DND-41 (cell line): ENCODE results near the gene SLC9A4.

Experiments used
- ATAC-seq: fragments of 200-7000 bp; cut with Tn5 transposase; 3 replicates; pipeline ENCODE4 v1.9.1; 2021; ENCODE audit warnings: low read depth; ENCODE audit not compliant: insufficient read depth
- DNase-seq: peaks from one replicate; pipeline ENCODE4 v3.0.0-alpha.2; 2020
- H2AFZ ChIP-seq: 2 replicates; pipeline ENCODE4 v1.6.0; 2012; ENCODE audit warnings: low read depth, low read length
- H3K27ac ChIP-seq: 2 replicates; pipeline ENCODE4 v1.5.1; 2012; ENCODE audit warnings: low read length, inconsistent platforms
- H3K27me3 ChIP-seq: fragments of 200-600 bp; sonication (generic); 2 replicates; pipeline ENCODE4 v1.6.0; 2012; ENCODE audit warnings: low read length, mild to moderate bottlenecking, inconsistent platforms; ENCODE audit not compliant: insufficient read depth, poor library complexity
- H3K36me3 ChIP-seq: 2 replicates; pipeline ENCODE4 v1.5.1; 2012; ENCODE audit warnings: low read length, inconsistent platforms; ENCODE audit not compliant: insufficient read depth
- H3K4me1 ChIP-seq: 2 replicates; pipeline ENCODE4 v1.5.1; 2012; ENCODE audit warnings: mild to moderate bottlenecking, low read length; ENCODE audit not compliant: insufficient read depth
- H3K4me2 ChIP-seq: 2 replicates; pipeline ENCODE4 v1.6.0; 2012; ENCODE audit warnings: mild to moderate bottlenecking, moderate library complexity, low read length, inconsistent platforms; ENCODE audit not compliant: insufficient read depth
- H3K4me3 ChIP-seq, 2 experiments: fragments of 200-600 bp in 1 of 2; shearing (Covaris generic) in 1 of 2; 2 replicates each; pipeline ENCODE4 v1.5.1; 2012 to 2016; ENCODE audit warnings: inconsistent platforms in 2 of 2, low read length in 2 of 2, mild to moderate bottlenecking in 2 of 2, low read depth in 1 of 2, moderate library complexity in 1 of 2
- H3K79me2 ChIP-seq: 2 replicates; pipeline ENCODE4 v1.6.0; 2012; ENCODE audit warnings: low read length, inconsistent platforms; ENCODE audit not compliant: insufficient read depth
- H3K9ac ChIP-seq: 2 replicates; pipeline ENCODE4 v1.6.0; 2012; ENCODE audit warnings: low read depth, mild to moderate bottlenecking, inconsistent platforms, low read length, moderate library complexity
- H3K9me3 ChIP-seq: 2 replicates; pipeline ENCODE4 v1.5.1; 2012; ENCODE audit warnings: low read length, moderate library complexity, mild to moderate bottlenecking, inconsistent platforms; ENCODE audit not compliant: insufficient read depth, severe bottlenecking
- H4K20me1 ChIP-seq: 2 replicates; pipeline ENCODE4 v1.6.0; 2012; ENCODE audit warnings: low read length; ENCODE audit not compliant: insufficient read depth
- EZH2 ChIP-seq: IDR thresholded peaks from 3 replicates; pipeline ENCODE4 v1.6.1; 2012; ENCODE audit warnings: borderline replicate concordance, low read depth, mild to moderate bottlenecking, moderate library complexity, low read length, inconsistent platforms; ENCODE audit not compliant: severe bottlenecking
- TF ChIP-seq, protein P1 (sequence below): IDR thresholded peaks from 2 replicates; pipeline ENCODE4 v1.5.1; 2012; ENCODE audit warnings: borderline replicate concordance, low read length, moderate library complexity, mild to moderate bottlenecking; ENCODE audit not compliant: poor library complexity, severe bottlenecking; ENCODE audit errors: extremely low read depth

SLC9A4 gene

DNA sequence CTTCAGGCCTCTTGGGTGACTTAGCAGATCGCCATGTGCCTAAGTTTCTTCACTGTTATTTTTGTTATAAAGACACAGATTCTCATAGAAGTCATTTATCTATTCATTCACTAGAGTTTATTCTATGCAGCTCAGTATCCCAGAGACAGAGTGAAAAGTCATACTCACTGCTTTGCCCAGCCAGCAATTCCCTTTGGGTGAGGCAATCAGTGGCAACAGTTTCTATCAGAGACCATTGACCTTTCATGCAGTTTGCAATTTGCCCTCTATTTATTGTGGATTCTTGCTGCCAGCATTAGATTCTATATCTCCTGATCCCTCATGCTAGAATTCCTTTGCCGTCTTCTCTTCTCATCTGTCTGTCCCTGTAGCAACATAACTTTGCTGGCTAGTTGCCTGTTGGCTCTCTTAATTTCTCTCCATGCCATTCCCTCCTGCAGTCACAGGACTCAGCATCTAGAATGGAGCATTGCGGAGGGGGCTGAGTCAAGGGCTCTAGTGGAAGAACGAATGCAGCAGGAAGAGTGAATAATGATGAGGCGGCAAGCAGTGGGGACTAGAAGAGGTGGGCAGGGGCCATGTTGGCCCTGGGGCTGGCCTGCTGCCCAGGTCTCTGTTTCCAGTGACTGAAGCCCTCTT lies 12.2 kb downstream of the SLC9A4 start:
- no peaks in the 10 kb centered on the region for H3K27me3 ChIP-seq
- no peaks in the 10 kb centered on the region for H3K79me2 ChIP-seq
- no peak overlapping the region for H3K4me3 ChIP-seq
- no peaks in the 10 kb centered on the region for H3K9me3 ChIP-seq
- no peak overlapping the region for H3K4me2 ChIP-seq
- no peaks in the 10 kb centered on the region for H3K36me3 ChIP-seq
- TF ChIP-seq, protein P1, sequence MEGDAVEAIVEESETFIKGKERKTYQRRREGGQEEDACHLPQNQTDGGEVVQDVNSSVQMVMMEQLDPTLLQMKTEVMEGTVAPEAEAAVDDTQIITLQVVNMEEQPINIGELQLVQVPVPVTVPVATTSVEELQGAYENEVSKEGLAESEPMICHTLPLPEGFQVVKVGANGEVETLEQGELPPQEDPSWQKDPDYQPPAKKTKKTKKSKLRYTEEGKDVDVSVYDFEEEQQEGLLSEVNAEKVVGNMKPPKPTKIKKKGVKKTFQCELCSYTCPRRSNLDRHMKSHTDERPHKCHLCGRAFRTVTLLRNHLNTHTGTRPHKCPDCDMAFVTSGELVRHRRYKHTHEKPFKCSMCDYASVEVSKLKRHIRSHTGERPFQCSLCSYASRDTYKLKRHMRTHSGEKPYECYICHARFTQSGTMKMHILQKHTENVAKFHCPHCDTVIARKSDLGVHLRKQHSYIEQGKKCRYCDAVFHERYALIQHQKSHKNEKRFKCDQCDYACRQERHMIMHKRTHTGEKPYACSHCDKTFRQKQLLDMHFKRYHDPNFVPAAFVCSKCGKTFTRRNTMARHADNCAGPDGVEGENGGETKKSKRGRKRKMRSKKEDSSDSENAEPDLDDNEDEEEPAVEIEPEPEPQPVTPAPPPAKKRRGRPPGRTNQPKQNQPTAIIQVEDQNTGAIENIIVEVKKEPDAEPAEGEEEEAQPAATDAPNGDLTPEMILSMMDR, result no peak
- no peak for TF ChIP-seq EZH2
- no peaks in the 10 kb centered on the region for H4K20me1 ChIP-seq
- no peak overlapping the region for H3K9ac ChIP-seq
- no peak overlapping the region for H3K27ac ChIP-seq
- DNase-seq (no peak), ATAC-seq (no peak)
- H3K4me1 ChIP-seq, result no peaks in the 10 kb centered on the region
- H2AFZ ChIP-seq, result no peak overlapping the region

DNA sequence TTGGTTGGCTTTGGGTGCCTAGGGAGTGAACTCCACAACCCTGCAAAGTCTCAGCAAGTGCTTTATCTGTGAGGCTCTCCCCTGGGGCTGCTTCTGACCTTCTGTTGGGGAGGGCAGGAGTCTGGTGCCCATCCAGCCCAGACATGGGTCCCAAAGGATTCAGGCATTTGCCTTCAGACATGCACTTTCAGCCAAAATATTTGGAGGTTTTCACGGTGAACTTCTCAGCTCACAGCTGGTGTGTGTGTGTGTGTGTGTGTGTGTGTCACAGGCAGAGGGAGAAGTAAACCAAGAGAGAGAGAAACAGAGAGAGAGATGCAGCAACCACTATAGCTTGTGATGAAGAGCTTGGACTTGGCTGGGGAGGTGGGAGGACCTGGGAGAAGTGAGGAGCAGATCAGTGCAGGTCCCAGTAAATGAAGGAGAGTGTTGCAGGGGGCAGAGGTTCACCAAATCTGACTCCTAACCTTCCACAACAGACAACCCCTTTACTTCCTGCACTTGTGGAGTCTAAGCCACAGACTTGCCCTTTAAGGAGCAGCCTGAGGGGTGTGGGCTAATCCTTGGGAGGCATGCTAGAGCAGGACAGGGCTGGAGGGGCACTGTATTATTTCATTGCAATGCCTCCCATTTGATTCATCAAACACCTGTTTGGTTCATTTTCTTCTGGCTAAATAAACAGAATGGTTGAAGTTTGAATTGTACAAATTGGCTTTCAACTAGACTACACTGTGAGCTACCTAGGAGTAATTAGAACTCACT lies 14.1 kb downstream of the SLC9A4 start:
- no peak overlapping the region for H2AFZ ChIP-seq
- H3K4me3 ChIP-seq, result no peak overlapping the region
- no peaks in the 10 kb centered on the region for H4K20me1 ChIP-seq
- TF ChIP-seq, protein P1, result no peak
- H3K4me1 ChIP-seq, result no peaks in the 10 kb centered on the region
- DNase-seq, result no peak
- no peaks in the 10 kb centered on the region for H3K36me3 ChIP-seq
- H3K9ac ChIP-seq, result no peak overlapping the region
- ATAC-seq, result no peak
- no peaks in the 10 kb centered on the region for H3K9me3 ChIP-seq
- no peaks in the 10 kb centered on the region for H3K27me3 ChIP-seq
- no peak overlapping the region for H3K4me2 ChIP-seq
- no peaks in the 10 kb centered on the region for H3K79me2 ChIP-seq
- H3K27ac ChIP-seq, result no peak overlapping the region

DNA sequence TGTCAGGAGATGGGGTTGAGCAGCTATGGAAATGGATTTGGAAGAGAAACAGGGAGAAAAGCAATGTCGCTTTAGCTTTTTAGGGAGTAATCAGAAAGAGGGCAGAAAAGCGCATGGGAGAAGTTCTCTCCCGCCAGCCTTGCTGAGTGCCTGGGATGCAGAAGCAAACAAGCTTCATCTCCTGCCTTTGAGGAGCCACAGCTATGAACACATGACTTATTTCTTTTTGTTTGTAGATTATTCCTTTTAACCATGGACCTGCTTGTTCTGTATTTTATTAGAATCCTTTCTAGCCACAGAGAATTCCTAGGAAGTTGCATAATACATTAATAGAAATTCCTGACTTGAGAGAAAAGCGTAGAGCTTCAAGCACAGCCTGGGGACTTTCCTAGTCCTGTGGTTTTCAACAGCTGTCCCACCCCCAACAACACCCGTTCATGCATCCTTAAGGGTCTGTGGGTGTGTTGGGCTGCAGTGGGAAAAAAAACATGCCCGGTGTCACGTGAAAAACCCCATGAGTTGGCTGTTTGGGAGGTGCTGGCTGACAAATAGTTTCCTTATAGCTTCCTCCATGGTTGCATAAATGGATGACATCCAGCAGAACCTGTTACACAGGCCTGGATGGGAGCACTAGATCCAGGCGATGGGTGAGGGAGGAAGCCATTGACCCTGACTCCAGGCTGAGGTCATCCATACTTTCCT lies 14.9 kb downstream of the SLC9A4 start:
- Histone ChIP-seq H4K20me1 (no peaks in the 10 kb centered on the region), H3K4me3 (no peak overlapping the region), H3K27ac (no peak overlapping the region), H3K4me1 (no peaks in the 10 kb centered on the region), H3K27me3 (no peaks in the 10 kb centered on the region), H3K9ac (no peak overlapping the region), H3K9me3 (no peaks in the 10 kb centered on the region), H3K36me3 (no peaks in the 10 kb centered on the region), H2AFZ (no peak overlapping the region), H3K4me2 (no peak overlapping the region), H3K79me2 (no peaks in the 10 kb centered on the region)
- ATAC-seq (no peak), DNase-seq (no peak)
- TF ChIP-seq, protein P1, result no peak
- TF ChIP-seq EZH2, result no peak
